ENCODE measurements around the gene ZNF516. TPM values are rescaled to one million over a fixed set of nuclear protein-coding genes. Genes with fewer than 3 reads are reported as not detected.

The ZNF516 gene
- total and polyA plus RNA-seq, 2 of the 13 experiments (the other 11 are each of a cell fraction or from before 2014, with no cell fraction given): 16.6 to 18.7 TPM

- Histone ChIP-seq H4K20me1 (ENCODE audit: insufficient read depth, low read length) (no peaks in the 10 kb centered on the region), H3K27ac (ENCODE audit: extremely low read length, insufficient read depth, low read length) (no peak overlapping the region), H3K4me3 (replicated peaks in 1 of 3; ENCODE audit: insufficient read depth in 1 of 3, low read depth in 2 of 3, low read length in 3 of 3) (no peak overlapping the region), H3K4me1 (ENCODE audit: insufficient read depth, low read length) (no peaks in the 10 kb centered on the region), H3K79me2 (ENCODE audit: insufficient read depth, low read length) (no peaks in the 10 kb centered on the region), H3K9ac (ENCODE audit: insufficient read depth, low read depth, low read length) (no peak overlapping the region), H2AFZ (ENCODE audit: low read length) (no peak overlapping the region), H3K36me3 (replicated peaks in 1 of 2; ENCODE audit: control insufficient read depth in 1 of 2, insufficient read depth in 2 of 2, low read length in 2 of 2) (no peaks in the 10 kb centered on the region), H3K4me2 (ENCODE audit: low read depth, low read length) (no peak overlapping the region), H3K9me3 (ENCODE audit: low read length) (no peaks in the 10 kb centered on the region), H3K27me3 (ENCODE audit: control insufficient read depth in 1 of 2, insufficient read depth in 2 of 2, low read length in 2 of 2) (no peaks in the 10 kb centered on the region)
- TF ChIP-seq ZNF589 (CRISPR knock-in tag; conservative IDR thresholded peaks at IDR 0.05) (no peak), PITX1 (CRISPR knock-in tag; IDR thresholded peaks at IDR 0.05) (no peak), HDAC6 (IDR thresholded peaks at IDR 0.05; ENCODE audit: low read depth, low read length) (no peak), MXD4 (CRISPR knock-in tag; IDR thresholded peaks at IDR 0.05) (no peak), FUBP1 (CRISPR knock-in tag; IDR thresholded peaks at IDR 0.05; ENCODE audit: borderline replicate concordance) (no peak)
- TF ChIP-seq, protein P1, sequence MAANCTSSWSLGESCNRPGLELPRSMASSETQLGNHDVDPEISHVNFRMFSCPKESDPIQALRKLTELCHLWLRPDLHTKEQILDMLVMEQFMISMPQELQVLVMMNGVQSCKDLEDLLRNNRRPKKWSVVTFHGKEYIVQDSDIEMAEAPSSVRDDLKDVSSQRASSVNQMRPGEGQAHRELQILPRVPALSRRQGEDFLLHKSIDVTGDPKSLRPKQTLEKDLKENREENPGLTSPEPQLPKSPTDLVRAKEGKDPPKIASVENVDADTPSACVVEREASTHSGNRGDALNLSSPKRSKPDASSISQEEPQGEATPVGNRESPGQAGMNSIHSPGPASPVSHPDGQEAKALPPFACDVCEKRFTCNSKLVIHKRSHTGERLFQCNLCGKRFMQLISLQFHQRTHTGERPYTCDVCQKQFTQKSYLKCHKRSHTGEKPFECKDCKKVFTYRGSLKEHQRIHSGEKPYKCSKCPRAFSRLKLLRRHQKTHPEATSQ (CRISPR knock-in tag; IDR thresholded peaks at IDR 0.05; ENCODE audit: borderline replicate concordance): no peak
- TF ChIP-seq, protein P2, sequence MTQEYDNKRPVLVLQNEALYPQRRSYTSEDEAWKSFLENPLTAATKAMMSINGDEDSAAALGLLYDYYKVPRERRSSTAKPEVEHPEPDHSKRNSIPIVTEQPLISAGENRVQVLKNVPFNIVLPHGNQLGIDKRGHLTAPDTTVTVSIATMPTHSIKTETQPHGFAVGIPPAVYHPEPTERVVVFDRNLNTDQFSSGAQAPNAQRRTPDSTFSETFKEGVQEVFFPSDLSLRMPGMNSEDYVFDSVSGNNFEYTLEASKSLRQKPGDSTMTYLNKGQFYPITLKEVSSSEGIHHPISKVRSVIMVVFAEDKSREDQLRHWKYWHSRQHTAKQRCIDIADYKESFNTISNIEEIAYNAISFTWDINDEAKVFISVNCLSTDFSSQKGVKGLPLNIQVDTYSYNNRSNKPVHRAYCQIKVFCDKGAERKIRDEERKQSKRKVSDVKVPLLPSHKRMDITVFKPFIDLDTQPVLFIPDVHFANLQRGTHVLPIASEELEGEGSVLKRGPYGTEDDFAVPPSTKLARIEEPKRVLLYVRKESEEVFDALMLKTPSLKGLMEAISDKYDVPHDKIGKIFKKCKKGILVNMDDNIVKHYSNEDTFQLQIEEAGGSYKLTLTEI (CRISPR knock-in tag; conservative IDR thresholded peaks at IDR 0.05): no peak
- in situ Hi-C loops (cut with HindIII; ENCODE audit: extremely low pct_ligation_motif_present, low pct_unique_long_range_greater_than_20kb) (loop anchor here (10.0 kb wide), 2 partner anchors 176 to 456 kb away; no protein-coding TSS in a partner anchor), intact Hi-C loops (cut with micrococcal nuclease; ENCODE audit: unreplicated experiment) (no loop called here)
- ATAC-seq (no peak), DNase-seq (ENCODE audit: low spot score) (no peak), FAIRE-seq (no peak)
- ChIA-PET POLR2A (no interaction called here), CTCF (ENCODE audit: low intra/inter-chr PET ratio, low total read pairs) (no interaction called here)
- 35% methylated on average over 2 of the region's 2 CpGs for WGBS (ENCODE audit: low lambda C conversion rate)
- BruUV-seq (replicated peaks): no TSS peak
These were observed 154.6 kb downstream of the ZNF516 start for GRCh38 chr18:76340410-76340809.
